Activated T-cell treated with anti-CD3 and anti-CD28 coated beads for 4 hours (primary cell): ENCODE results near the gene ZBTB7C.

Experiments used
- DNase-seq: peaks from one replicate; pipeline ENCODE4 v3.0.0-alpha.2; 2020

ZBTB7C gene

DNA sequence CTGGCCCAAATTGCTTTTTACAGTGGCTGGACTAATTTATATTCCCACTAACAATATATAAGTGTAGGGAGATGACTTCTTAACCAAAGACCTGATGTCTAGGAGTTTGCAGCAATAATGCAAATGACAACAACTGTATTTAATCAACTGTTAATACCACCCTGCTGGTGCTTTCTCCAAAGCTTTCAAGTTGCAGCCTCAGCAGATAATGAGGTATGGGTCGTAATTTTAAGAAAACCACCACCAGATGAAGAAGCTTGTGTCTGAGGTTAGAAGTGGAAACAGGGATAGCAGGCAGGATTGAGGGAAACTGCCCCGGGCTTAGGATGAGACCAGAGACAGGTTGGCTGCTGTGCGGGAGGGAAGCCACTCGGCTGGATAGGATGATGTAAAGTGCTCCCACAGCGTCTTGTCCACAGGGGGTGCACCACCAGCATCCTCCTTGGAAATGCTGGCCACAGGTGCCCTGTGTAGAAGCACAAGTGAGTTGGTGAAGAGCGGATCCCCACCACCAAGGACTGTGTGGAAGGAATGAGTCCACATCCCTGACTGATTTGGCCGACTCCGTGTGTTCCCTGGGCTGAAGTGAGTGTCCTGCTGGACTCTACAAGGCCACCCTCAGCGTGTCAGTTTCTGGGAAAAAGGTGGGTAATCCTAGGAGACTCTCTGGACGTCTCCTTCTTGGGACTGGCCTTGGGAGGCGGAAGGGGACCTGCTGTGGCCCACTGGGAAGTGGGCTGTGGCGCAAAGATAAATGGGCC, 402.6 kb downstream of the ZBTB7C start:
- no peak for DNase-seq

DNA sequence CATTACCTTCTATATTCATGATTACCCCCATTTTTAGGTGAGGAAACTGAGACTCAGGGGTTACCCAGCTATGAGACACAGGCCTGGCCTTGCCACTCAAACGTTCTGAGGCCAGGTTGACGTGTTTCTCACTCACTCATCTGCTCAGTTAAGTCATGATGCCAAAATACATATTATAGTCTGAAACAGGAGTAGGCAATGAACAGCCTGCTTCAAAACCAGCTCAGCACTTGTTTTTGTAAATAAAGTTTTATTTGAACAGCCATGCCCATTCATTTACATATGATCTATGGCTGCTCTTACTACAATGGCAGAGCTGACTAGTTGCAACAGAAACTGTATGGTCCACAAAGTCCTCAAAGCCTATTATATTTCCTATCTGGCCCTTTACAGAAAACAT, 404.6 kb downstream of the ZBTB7C start:
- no peak for DNase-seq

DNA sequence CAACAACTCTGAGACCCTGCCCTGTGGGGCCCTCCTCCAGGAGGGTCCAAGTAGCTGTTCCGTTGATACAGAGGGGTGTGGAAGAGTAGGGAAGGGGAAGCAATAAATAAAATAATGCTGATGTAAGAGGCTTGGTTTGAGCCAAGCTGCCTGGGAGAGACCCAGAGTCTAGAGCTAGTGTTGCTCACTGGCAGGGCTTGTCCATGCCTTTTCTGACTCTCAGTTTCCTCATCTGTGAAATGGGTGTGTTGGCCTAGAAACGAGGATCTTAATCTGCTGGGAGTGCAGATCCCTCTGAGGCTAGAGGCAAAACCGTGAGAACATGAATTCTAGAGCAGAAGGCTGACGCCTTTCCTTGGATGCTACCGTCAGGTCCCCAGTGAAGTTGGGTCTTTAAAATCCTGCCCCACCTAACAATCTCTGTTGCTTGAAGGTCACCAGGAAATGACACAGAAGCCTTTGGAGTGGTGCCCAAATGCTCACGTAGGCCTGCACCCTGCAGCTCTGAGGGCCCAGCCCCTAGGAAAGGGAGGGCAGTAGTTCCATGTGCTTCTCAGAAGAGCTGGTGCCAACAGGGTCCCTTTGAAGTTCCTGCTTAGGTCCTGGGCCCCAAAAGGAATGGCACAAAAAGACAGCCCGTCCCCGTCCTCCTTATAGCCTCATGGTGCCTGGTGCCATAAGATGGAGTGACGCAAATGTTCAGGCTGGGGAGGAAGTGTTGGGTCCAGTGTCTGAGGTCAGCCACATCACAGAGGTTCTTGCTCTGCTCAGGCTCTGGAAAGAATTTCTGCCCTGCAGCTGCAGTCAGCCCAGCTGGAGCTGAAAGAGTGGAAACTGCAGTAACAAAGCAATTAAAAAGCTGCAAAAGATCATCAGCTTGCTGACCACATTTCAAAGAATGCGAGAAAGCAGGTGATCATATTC, 405.5 kb downstream of the ZBTB7C start:
- DNase-seq = no peak

DNA sequence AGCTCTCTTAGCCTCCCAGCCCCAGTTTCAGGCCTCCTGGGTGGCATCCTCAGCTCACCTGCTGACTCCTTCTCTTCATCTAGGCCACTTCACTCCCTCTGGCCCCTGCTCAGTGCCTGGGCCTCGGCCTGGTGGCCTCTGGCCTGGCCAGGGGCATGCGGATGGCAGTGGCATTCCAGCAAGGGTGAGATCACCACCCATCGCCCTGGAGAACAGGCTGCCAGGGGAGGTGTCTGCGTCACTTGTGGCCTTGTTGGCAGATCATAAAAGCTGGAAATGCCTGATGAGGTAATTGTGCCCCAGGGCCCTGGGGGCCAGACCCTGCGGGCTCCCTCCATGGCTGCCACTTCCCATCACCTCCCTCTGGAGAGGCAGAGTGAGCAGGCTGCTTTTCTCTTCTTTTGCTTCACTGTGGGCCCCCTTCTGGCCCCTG, 406.2 kb downstream of the ZBTB7C start:
- no peak for DNase-seq

DNA sequence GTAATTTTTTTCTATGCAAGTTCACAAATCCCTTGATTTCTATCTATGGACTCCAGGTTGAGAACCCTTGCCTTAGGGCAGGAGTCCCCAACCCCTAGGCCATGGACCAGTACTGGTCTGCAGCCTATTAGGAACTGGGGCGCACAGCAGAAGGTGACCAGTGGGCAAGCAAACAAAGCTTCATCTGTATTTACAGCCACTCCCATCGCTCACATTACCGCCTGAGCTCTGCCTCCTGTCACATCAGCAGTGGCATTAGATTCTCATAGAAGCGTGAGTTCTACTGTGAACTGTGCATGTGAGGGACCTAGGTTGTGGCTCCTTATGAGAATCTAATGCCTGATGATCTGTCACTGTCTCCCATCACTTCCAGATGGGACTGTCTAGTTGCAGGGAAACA, 408.5 kb downstream of the ZBTB7C start:
- no peak for DNase-seq

DNA sequence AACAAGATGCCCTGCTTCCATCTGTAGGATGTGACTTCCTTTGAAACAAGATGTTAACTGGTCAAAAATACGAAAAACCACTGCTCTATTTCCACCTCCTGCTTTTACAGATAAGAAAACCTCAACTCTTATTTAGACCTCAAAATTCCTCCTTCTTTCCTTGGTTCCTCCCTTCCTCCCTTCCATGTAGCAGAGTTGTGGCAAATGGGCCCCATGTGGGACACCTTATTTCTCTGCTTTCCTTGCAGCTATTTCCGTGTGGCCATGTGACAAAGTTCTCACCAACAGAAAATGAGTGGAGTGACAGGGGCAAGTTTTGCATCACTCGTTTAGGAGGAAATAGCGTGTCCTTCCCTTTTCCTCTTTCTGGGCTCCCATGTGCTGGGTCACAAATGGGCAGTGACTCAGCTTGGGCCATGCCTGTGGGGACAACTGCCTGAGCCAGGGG, 409.4 kb downstream of the ZBTB7C start:
- DNase-seq = no peak

DNA sequence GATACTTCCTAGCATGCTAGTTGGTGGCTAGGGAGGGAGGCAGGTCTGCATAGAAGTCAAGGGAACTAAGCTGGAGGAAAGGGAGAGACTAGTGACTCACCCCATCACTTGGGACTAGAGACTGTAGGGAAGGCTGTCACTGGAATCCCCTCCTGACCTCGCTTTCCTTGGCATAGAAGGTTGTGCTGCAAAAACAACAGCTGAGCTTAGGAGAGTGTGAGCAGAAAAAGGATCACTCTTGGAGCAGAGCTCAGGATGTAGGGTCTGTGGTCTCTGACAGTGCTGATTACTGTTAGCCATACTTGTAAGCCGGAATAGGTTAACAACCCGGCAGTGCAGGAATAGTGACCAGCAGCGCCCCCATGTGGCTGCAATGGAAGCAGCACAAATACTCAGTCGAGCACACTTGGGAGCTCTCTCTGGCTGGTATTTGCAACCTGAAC, 411.8 kb downstream of the ZBTB7C start:
- peak; percentile 11 for DNase-seq

DNA sequence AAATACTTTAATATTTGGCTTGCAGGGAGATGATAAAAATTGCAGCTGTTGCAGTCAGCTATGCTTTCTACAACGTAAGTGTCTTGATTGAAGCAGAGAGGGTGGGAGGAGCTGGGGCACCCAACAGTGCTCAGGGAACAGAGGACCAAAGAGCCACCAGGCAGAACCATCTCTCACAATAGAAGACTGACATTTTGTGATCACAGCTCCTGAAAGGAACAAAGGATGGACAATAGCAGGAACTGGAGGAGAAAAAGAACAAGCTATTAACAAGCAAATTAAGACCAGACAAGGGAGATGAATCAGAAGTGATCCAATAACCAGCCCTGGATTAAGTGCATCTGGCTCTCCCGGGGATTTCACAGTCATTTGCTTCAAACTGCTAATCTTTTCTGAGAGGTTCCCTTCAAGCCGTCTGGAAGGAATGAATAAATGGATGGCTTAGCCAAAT, 413.1 kb downstream of the ZBTB7C start:
- no peak for DNase-seq

DNA sequence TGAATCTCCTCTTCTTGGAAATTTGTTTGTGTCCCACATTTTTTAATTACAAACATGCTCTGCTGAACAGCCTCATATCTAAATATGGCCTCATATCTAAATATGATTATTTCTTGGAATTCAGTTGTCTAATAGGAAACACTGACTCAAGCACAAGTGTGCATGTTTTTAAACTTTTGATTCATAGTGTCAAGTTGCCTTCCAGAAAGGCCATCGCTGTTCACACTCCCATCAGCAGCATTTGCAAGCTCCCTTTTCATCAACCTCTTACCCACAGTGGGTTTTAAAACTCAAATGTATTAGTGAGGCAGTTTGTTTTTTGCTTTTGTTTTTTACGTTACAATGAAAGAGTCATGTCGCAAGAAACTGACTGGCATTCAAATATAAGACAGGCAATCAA, 413.5 kb downstream of the ZBTB7C start:
- no peak for DNase-seq

DNA sequence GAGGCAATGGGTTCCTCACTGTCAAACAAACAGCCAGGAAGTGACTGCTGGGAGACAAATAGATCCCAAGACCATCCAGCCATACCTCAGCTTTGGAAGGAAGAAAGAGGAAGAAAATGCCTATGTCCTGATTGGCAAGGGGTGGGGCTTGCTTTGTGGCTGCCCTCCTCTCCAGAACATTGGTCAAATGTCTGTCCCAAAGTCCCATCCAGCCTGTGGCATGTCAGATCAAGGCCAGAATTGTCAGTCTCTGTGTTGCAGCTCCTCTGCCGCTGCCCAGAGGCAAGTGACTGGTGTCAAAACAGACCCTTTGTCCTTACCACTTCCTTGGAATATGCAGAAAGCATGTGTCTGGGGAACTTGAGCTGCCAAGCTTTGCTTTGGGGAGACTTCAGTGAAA, 415.8 kb downstream of the ZBTB7C start:
- DNase-seq = no peak

DNA sequence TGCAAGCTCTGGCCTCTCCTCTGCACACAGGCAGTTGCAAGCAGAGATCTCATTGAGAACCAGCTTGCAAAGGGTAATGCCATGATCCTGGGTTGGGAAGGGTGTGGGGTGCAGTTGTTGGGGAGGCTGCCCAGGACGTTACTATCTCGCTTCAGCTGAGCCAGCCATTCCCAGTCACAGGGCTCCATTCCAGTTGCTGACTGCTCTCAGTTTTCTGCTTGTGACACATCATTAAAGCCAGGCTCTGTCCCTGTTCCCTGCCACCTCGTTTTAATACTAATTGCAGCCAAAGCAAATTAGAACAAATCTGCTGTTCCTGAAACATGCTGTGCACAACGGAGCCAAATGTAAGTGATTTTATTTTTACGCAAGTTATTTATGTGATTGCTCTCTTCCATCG, 416.2 kb downstream of the ZBTB7C start:
- DNase-seq = no peak

DNA sequence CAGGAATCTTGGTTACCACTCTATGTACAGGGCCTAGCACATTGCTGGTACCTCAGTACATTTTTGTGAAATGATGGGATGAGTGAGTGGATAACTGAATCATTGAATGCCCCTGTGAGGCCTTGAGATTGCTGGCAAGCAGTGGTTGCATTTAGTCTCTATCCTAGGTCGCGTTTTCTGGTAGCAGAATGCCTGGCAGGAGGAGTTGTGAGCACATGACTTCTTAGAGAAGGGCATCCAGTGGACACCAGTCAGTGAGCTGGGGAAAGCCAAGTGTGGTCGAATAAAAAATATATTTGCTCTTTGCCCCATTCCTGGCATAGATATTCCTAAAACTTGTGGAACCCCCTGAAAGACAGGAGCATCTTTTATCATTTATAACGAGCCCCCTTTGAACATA, 416.9 kb downstream of the ZBTB7C start:
- DNase-seq = no peak

DNA sequence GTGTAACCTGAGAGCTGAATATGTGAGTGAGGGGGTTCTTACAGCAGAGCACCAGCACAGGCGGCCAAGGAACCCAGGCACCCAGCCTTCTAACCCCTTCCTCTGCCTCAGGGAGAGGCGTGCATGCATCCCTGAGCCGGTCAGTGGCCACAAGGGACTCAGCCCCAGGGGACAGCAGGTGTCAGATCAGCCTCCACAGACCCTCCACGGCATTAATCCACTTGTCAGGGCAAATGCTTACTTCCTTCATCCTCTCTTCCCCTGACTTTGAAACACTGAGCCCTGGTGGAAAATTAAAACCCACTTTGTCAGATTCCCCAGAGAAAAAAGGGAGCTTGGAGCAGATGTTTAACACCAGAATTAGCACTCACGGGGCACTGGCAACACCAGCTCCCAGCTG, 418.2 kb downstream of the ZBTB7C start:
- no peak for DNase-seq

DNA sequence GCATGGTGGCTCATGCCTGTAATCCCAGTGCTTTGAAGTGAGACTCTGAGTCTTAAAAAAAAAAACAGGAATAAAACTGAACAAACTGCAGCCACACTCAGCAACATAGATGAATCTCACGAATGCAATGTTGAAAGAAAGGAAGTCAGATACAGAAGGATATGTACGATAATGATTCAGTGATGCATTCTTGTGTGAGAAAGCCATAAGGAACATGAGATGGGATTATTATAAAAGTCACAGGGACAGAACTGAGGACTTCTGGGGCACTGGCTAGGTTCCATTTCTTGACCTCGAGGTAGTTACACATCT, 421.8 kb downstream of the ZBTB7C start:
- no peak for DNase-seq

DNA sequence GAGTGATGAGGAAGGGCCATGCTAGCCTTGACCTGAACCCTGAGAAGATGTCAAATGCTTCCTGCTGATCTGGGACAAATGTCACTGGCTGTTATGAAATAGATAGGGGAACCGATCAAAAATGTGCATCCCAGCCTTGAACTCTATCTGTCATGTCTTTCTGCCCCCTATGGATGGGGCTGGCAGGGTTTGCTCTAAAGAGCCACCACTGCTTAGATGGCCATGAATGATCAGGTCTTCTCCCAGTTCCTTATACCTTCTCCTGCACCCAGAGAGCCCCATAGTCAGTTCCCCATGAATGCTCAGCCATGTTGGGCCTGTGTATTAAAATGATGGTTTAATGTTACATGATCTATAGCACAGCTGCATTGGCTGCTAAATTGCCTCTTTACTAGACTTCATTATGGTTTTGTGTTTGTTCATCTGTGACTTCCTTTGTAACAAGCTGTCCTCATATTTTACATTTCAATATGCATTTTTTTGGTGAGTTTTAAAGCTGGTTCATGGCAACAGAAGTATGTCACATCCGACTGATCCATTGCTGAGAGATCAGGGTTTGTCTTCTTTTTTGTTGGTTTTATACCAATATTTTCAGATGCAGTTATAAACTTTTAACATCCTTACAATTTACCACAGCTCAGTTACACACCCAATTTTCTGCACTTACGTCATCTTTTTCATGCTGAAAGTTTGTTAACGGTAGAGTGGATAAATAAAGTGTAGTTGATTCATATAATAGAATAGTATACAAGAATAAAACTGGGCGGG, 422.4 kb downstream of the ZBTB7C start:
- no peak for DNase-seq

DNA sequence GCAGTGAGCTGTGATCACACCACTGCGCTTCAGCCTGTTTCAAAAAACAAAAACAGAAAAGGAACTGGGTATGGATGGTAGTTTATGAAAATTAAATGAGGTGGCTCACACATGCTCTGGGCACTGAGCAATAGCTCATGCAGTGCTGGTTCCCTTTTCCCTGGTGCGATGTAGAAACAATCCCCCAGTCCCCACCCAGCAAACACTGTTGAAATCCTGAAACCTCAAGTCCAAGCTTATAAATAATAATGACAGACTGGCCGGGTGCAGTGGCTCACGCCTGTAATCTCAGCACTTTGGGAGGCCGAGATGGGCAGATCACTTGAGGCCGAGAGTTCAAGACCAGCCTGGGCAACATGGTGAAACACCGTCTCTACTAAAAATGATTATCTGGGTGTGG, 423.3 kb downstream of the ZBTB7C start:
- no peak for DNase-seq

DNA sequence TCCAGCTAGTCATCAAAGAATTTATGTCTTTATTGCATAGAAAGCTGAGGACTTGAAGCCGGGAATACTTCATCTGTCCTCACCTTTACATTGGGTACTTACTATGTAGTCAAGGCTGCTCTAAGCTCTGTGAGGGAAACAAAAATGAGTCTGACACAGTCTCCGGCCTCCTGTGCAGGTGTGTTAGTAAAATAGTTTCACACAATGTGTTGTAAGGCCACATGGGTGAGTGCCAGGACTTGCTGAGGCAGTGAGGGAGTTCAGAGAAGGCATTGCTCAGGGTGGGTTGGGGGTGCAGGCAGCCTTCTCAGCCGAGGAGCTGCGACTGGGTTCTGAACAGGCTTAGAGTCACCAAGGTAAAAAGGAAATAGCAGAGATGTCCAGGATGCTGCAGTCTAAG, 424.2 kb downstream of the ZBTB7C start:
- no peak for DNase-seq

DNA sequence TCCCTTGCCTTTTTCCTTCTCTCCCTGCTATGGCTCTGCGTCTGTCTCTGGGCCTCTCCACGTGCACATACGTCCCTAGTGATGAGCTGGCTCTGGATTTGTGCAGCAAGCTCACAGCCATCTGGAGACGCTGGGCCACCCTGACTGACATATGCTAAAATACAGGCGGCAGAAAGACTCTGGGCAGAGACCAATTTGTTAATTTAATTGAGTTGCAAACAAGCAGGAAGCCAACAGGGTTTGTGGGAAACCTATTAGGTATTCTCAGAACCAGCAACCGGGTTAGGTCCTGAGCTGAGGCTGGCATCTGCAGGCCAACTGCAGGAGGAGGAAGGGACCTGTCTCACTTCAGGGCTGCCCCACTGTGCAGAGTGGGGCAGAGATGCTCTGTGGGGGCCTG, 425.2 kb downstream of the ZBTB7C start:
- no peak for DNase-seq

DNA sequence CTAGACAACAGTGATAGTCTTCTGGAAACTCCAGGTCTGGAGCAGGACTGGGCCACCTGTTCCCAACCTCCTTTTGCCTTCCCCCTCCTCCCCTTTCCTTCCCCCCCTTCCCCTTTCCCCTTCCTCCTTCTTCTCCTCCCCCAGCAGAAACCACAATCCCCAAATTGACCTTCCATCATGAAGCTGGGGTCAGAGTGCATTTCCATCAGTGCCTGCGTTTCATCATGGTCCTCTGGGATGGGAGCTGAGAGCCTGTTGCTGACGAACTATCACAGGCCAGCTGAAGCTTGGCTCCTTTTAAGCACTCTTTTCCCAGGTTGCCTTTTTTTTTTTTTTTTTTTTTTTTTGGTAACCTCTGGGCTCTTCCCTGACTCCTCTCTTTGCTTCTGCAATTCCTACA, 426.1 kb downstream of the ZBTB7C start:
- no peak for DNase-seq

DNA sequence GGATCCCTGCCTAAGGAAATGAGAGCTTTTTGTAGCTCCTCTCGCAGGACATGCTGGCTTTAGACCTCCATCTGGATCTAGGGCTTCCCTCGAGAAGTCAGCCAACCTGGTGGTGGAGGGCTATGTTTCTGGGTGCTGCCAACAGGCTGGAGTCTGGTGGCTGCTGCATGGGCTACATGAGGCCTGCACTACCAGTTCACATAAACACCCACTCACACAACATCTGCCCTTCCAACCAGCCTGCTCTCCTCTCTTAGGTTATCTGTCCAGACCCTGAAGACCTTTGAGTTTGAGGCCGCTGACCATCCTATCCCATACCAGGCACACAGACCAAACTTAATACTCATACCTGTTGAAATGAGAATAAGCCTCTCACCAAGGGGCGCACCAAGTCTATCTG, 427.4 kb downstream of the ZBTB7C start:
- no peak for DNase-seq

DNA sequence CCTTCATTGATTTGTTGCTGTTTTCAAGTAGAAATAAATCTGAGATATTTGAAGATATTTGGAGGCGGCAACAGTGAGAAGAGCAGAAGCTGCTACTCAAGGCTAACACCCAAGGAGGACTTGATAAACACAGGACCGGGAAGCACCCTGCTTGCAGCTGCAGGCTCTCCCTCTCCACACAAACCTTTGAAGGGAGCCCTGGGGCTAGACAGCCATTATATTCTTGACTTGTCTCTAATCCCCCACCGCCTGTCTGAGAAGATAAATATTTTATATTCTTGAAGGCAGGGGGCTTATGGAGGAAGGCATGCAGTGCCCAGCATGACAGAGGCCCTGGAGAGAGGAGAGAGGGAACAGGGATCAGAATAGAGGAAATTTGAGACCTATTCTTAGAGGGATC, 427.9 kb downstream of the ZBTB7C start:
- no peak for DNase-seq

DNA sequence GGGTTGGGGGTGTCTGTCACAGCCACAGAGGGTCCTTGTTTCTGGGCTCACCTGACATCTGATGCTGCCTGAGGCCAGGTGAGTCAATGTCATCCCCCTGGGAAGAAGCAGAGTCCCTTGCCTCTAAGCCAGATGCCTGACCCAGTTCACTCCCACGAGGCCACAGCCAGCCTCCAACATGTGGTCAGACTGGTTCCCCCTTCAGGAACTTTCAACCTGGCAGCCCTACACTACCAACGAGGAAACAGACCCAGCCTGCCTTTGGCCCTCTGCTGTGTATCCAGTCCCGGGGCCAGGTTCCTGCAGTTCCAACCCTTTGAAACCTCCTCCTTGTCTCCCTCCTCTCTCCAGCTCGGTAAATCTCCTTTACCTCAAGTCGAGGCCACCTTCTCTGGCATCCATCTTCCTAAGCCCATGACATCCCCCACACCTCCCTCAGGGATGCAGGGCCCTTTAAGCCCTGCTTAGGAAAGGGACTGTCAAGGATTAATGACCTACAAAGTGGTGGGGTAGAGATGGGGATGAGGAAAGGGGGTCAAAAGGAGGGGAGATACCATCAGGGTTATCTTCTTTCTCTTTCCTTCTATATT, 429.5 kb downstream of the ZBTB7C start:
- no peak for DNase-seq

DNA sequence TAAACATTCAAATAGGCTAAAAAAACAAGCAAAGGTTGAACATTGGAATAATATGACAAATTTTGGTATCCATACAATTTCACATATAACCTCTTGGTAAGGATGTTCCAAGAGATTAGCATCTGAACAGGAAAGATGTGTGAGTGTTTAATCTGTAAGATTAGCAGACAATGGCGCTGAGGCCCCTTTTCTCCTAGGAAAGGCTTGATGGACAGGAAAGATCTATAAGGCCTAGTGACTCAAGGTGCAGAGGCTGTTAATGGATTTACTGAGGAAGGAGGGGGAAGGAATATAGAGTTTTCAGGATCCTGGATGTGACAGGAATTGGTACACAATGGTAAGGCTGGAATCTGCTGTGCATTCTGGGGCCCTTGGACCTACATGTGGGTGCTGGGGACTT, 430.6 kb downstream of the ZBTB7C start:
- no peak for DNase-seq
